ENCODE results near the gene CFAP299.

- TF ChIP-seq CTCF (IDR thresholded peaks at IDR 0.05; ENCODE audit: low read length) (no peak), EZH2 (optimal IDR thresholded peaks at IDR 0.05; ENCODE audit: low read depth, low read length) (no peak)
Measured at GRCh38 chr4:80646061-80646460, 310.5 kb downstream of the CFAP299 start.

All from MM.1S (cell line).